K562 (cell line): Measurements from ENCODE around the gene RGS14. TPM values are rescaled to one million over a fixed set of nuclear protein-coding genes. Genes with fewer than 3 reads are reported as not detected.

Source experiments
- CC2D1A ChIP-seq: fragments of 450-650 bp; IDR thresholded peaks from 2 replicates; pipeline ENCODE4 v1.6.1; 2017; ENCODE audit warnings: mild to moderate bottlenecking
- CHD4 ChIP-seq: fragments of 200-600 bp; sonication (generic); IDR thresholded peaks from 3 replicates; pipeline ENCODE4 v1.6.1; 2012; ENCODE audit warnings: low read depth, mild to moderate bottlenecking, mixed read lengths, low read length, inconsistent platforms; ENCODE audit not compliant: insufficient read depth, insufficient replicate concordance, poor library complexity, severe bottlenecking
- HDAC1 ChIP-seq, 2 experiments: fragments of 450-650 bp; IDR thresholded peaks; 2 replicates each; pipeline ENCODE4 v1.6.1; 2016 to 2017; ENCODE audit warnings: inconsistent platforms in 1 of 2, mild to moderate bottlenecking in 1 of 2, moderate library complexity in 1 of 2
- HMG20A ChIP-seq: fragments of 450-650 bp; formaldehyde crosslinking; conservative IDR thresholded peaks from 2 replicates; pipeline ENCODE4 v1.4.0; 2020; ENCODE audit warnings: mild to moderate bottlenecking, mixed read lengths
- HMGN3 ChIP-seq: IDR thresholded peaks from 2 replicates; pipeline ENCODE4 v1.6.1; 2011; ENCODE audit warnings: borderline replicate concordance, low read depth, mild to moderate bottlenecking, mixed read lengths, low read length; ENCODE audit not compliant: insufficient read length; ENCODE audit errors: extremely low read depth
- MECOM ChIP-seq: fragments of 250-450 bp; sonication (Bioruptor Pico); IDR thresholded peaks from 2 replicates; pipeline ENCODE4 v1.8.0; 2022; ENCODE audit warnings: inconsistent platforms
- RBM25 ChIP-seq: fragments of 200-400 bp; formaldehyde crosslinking; IDR thresholded peaks from 2 replicates; pipeline ENCODE4 v1.6.1; 2018; ENCODE audit warnings: low read length, low read depth, moderate library complexity; ENCODE audit not compliant: severe bottlenecking
- SMAD4 ChIP-seq: fragments of 250-450 bp; sonication (Bioruptor Pico); conservative IDR thresholded peaks from 2 replicates; pipeline ENCODE4 v1.8.0; 2021; ENCODE audit warnings: inconsistent platforms, mild to moderate bottlenecking, moderate library complexity
- TARDBP ChIP-seq: fragments of 450-650 bp; IDR thresholded peaks from 2 replicates; pipeline ENCODE4 v1.6.1; 2016
- TEAD2 ChIP-seq: fragments of 450-650 bp; IDR thresholded peaks from 2 replicates; pipeline ENCODE4 v1.6.1; 2016; ENCODE audit warnings: missing genetic modification characterization, control low read depth, missing compliant biosample characterization
- ZBTB33 ChIP-seq: sonication (generic); formaldehyde crosslinking; IDR thresholded peaks from 2 replicates; pipeline ENCODE4 v1.8.1; 2023; ENCODE audit warnings: mild to moderate bottlenecking, missing genetic modification reagents
- ZNF384 ChIP-seq: IDR thresholded peaks from 2 replicates; pipeline ENCODE4 v1.6.1; 2012; ENCODE audit warnings: low read depth, low read length, improper control_type of control experiment
- polyA plus RNA-seq, 8 experiments: library from polyadenylated mRNA; depleted of rRNA in 4 of 8; stranded (reverse) in 5 of 8; unstranded in 3 of 8; fragments of >200 nt; fragmentation: Nextera tagmentation in 2 of 8; fragmentation: Illumina TruSeq in 1 of 8; extraction: Ambion mirVana in 2 of 8; extraction: Trizol in 1 of 8; gene quantifications; 2 replicates each; pipeline versions ENCODE4 v1.2.1 to v1.2.3, GENCODE V29; 2011 to 2014; ENCODE audit warnings: inconsistent platforms in 1 of 8, missing spikeins in 1 of 8
- total RNA-seq, 7 experiments: library from RNA; depleted of rRNA in 6 of 7; stranded (reverse); fragments of >200 nt in 6 of 7; fragmentation: Illumina TruSeq in 2 of 7; extraction: Trizol in 2 of 7; gene quantifications; 2 replicates each; pipeline versions ENCODE4 v1.2.1 to v1.2.3, GENCODE V29; 2011 to 2021; ENCODE audit warnings: low replicate concordance in 1 of 7
- TF ChIP-seq, protein P1 (sequence below): fragments of 250-450 bp; sonication (Bioruptor Pico); IDR thresholded peaks from 2 replicates; pipeline ENCODE4 v1.5.0; 2020; ENCODE audit warnings: mild to moderate bottlenecking
- TF ChIP-seq, protein P2 (sequence below): sonication (generic); formaldehyde crosslinking; IDR thresholded peaks from 2 replicates; pipeline ENCODE4 v1.8.1; 2022; ENCODE audit warnings: missing genetic modification reagents
- TF ChIP-seq, protein P3 (sequence below), 2 experiments: fragments of 450-650 bp in 1 of 2; IDR thresholded peaks; 2 replicates each; pipeline ENCODE4 v1.6.1; 2011 to 2017; ENCODE audit warnings: low read depth in 2 of 2, antibody characterized with exemption in 1 of 2, borderline replicate concordance in 1 of 2, low read length in 1 of 2, mild to moderate bottlenecking in 1 of 2, mixed read lengths in 1 of 2; ENCODE audit not compliant: control insufficient read depth in 1 of 2
- TF ChIP-seq, protein P4 (sequence below): fragments of 250-450 bp; sonication (Bioruptor Pico); IDR thresholded peaks from 2 replicates; pipeline ENCODE4 v1.4.0; 2020

Gene RGS14
- total and polyA plus RNA-seq, 9 of the 15 experiments (the other 6 are each of a cell fraction or from before 2014, with no cell fraction given) = 0.28 to 75.9 (median 34.5) TPM

- TF ChIP-seq, protein P1, sequence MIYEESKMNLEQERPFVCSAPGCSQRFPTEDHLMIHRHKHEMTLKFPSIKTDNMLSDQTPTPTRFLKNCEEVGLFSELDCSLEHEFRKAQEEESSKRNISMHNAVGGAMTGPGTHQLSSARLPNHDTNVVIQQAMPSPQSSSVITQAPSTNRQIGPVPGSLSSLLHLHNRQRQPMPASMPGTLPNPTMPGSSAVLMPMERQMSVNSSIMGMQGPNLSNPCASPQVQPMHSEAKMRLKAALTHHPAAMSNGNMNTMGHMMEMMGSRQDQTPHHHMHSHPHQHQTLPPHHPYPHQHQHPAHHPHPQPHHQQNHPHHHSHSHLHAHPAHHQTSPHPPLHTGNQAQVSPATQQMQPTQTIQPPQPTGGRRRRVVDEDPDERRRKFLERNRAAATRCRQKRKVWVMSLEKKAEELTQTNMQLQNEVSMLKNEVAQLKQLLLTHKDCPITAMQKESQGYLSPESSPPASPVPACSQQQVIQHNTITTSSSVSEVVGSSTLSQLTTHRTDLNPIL (CRISPR knock-in tag) = no peak
- TF ChIP-seq CHD4 (no peak), MECOM (CRISPR knock-in tag) (no peak), ZBTB33 (no peak), CC2D1A (no peak), SMAD4 (CRISPR knock-in tag) (no peak), ZNF384 (no peak), TARDBP (no peak), HMGN3 (no peak), HDAC1 (IDR thresholded peaks at IDR 0.05) (no peak), TEAD2 (no peak), HMG20A (CRISPR knock-in tag) (no peak), RBM25 (no peak)
- TF ChIP-seq, protein P2, sequence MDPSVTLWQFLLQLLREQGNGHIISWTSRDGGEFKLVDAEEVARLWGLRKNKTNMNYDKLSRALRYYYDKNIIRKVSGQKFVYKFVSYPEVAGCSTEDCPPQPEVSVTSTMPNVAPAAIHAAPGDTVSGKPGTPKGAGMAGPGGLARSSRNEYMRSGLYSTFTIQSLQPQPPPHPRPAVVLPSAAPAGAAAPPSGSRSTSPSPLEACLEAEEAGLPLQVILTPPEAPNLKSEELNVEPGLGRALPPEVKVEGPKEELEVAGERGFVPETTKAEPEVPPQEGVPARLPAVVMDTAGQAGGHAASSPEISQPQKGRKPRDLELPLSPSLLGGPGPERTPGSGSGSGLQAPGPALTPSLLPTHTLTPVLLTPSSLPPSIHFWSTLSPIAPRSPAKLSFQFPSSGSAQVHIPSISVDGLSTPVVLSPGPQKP (CRISPR knock-in tag) = no peak
- TF ChIP-seq, protein P3, sequence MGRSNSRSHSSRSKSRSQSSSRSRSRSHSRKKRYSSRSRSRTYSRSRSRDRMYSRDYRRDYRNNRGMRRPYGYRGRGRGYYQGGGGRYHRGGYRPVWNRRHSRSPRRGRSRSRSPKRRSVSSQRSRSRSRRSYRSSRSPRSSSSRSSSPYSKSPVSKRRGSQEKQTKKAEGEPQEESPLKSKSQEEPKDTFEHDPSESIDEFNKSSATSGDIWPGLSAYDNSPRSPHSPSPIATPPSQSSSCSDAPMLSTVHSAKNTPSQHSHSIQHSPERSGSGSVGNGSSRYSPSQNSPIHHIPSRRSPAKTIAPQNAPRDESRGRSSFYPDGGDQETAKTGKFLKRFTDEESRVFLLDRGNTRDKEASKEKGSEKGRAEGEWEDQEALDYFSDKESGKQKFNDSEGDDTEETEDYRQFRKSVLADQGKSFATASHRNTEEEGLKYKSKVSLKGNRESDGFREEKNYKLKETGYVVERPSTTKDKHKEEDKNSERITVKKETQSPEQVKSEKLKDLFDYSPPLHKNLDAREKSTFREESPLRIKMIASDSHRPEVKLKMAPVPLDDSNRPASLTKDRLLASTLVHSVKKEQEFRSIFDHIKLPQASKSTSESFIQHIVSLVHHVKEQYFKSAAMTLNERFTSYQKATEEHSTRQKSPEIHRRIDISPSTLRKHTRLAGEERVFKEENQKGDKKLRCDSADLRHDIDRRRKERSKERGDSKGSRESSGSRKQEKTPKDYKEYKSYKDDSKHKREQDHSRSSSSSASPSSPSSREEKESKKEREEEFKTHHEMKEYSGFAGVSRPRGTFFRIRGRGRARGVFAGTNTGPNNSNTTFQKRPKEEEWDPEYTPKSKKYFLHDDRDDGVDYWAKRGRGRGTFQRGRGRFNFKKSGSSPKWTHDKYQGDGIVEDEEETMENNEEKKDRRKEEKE (IDR thresholded peaks at IDR 0.05; ENCODE audit: borderline replicate concordance in 1 of 2, control insufficient read depth in 1 of 2, low read depth in 2 of 2, low read length in 1 of 2) = no peak
- TF ChIP-seq, protein P4, sequence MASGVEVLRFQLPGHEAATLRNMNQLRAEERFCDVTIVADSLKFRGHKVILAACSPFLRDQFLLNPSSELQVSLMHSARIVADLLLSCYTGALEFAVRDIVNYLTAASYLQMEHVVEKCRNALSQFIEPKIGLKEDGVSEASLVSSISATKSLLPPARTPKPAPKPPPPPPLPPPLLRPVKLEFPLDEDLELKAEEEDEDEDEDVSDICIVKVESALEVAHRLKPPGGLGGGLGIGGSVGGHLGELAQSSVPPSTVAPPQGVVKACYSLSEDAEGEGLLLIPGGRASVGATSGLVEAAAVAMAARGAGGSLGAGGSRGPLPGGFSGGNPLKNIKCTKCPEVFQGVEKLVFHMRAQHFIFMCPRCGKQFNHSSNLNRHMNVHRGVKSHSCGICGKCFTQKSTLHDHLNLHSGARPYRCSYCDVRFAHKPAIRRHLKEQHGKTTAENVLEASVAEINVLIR (CRISPR knock-in tag) = no peak; the same call in 1 of the 2 replicates
These were observed at the start of gene RGS14 (continued) for GRCh38 chr5:177357459-177358351.
